Neural cell (in vitro differentiated cells): Measurements from ENCODE around the gene CSMD2.

ENCODE experiments used
- SMC3 ChIP-seq: fragments of 450-650 bp; conservative IDR thresholded peaks from 2 replicates; pipeline ENCODE4 v1.6.1; 2014; ENCODE audit warnings: antibody characterized with exemption, mild to moderate bottlenecking, moderate library complexity; ENCODE audit not compliant: poor library complexity
- TF ChIP-seq, protein P1 (sequence below): fragments of 450-650 bp; IDR thresholded peaks from 2 replicates; pipeline ENCODE4 v1.5.1; 2014; ENCODE audit warnings: antibody characterized with exemption, mild to moderate bottlenecking, moderate library complexity; ENCODE audit not compliant: poor library complexity, severe bottlenecking

DNA sequence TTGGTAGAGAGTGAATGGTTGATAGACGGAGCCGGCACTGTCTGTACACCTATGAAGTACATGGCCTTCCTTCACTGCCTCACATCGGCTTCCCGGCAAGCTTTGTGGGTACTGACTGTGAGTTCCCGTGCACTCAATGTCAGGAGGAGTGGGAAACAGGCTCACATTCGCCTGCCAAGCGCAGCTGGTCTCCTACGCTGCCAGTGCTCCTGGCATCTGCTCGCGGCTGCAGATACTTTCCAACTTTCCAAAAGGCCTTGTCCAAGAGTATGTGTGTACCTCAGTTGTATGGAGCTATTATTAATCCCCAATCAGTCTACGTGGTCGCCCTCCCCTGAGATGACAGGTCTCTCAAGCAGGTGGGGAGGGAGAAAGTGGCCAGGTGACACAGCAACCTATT lies 511.8 kb downstream of the CSMD2 start:
- TF ChIP-seq, protein P1, sequence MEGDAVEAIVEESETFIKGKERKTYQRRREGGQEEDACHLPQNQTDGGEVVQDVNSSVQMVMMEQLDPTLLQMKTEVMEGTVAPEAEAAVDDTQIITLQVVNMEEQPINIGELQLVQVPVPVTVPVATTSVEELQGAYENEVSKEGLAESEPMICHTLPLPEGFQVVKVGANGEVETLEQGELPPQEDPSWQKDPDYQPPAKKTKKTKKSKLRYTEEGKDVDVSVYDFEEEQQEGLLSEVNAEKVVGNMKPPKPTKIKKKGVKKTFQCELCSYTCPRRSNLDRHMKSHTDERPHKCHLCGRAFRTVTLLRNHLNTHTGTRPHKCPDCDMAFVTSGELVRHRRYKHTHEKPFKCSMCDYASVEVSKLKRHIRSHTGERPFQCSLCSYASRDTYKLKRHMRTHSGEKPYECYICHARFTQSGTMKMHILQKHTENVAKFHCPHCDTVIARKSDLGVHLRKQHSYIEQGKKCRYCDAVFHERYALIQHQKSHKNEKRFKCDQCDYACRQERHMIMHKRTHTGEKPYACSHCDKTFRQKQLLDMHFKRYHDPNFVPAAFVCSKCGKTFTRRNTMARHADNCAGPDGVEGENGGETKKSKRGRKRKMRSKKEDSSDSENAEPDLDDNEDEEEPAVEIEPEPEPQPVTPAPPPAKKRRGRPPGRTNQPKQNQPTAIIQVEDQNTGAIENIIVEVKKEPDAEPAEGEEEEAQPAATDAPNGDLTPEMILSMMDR = no peak
- no peak for TF ChIP-seq SMC3
